Osteocyte (in vitro differentiated cells): ENCODE results near the gene MSLN. TPM values are rescaled to one million over a fixed set of nuclear protein-coding genes. Genes with fewer than 3 reads are reported as not detected.

Experiments
- DNase-seq: peaks from one replicate; pipeline ENCODE4 v3.0.0; 2021; ENCODE audit warnings: mixed read lengths; ENCODE audit not compliant: unreplicated experiment; ENCODE audit errors: extremely low spot score
- H3K27ac Mint-ChIP-seq: one replicate; pipeline ENCODE4 v1.8.0; 2021; ENCODE audit warnings: mild to moderate bottlenecking, mixed read lengths; ENCODE audit not compliant: unreplicated experiment
- H3K27me3 Mint-ChIP-seq: one replicate; pipeline ENCODE4 v1.8.0; 2021; ENCODE audit warnings: mixed read lengths; ENCODE audit not compliant: unreplicated experiment
- H3K36me3 Mint-ChIP-seq: one replicate; pipeline ENCODE4 v1.8.0; 2021; ENCODE audit warnings: mixed read lengths; ENCODE audit not compliant: unreplicated experiment
- H3K4me1 Mint-ChIP-seq: one replicate; pipeline ENCODE4 v1.8.0; 2021; ENCODE audit warnings: mixed read lengths; ENCODE audit not compliant: unreplicated experiment
- H3K4me3 Mint-ChIP-seq: one replicate; pipeline ENCODE4 v1.8.0; 2021; ENCODE audit warnings: mild to moderate bottlenecking, moderate library complexity, mixed read lengths; ENCODE audit not compliant: unreplicated experiment
- H3K9me3 Mint-ChIP-seq: one replicate; pipeline ENCODE4 v1.8.0; 2021; ENCODE audit warnings: mixed read lengths; ENCODE audit not compliant: unreplicated experiment
- total RNA-seq: library from RNA; stranded (reverse); gene quantifications from 2 replicates; pipeline ENCODE4 v1.2.1, GENCODE V29; 2021
- TF ChIP-seq, protein P1 (sequence below): fragments of 200-600 bp; sonication (generic); IDR thresholded peaks from 2 replicates; pipeline ENCODE4 v1.5.0; 2021; ENCODE audit warnings: antibody characterized with exemption, mild to moderate bottlenecking, moderate library complexity

The MSLN gene
- total RNA-seq, 1 donor from 2014 or later = 0.19 TPM

DNA sequence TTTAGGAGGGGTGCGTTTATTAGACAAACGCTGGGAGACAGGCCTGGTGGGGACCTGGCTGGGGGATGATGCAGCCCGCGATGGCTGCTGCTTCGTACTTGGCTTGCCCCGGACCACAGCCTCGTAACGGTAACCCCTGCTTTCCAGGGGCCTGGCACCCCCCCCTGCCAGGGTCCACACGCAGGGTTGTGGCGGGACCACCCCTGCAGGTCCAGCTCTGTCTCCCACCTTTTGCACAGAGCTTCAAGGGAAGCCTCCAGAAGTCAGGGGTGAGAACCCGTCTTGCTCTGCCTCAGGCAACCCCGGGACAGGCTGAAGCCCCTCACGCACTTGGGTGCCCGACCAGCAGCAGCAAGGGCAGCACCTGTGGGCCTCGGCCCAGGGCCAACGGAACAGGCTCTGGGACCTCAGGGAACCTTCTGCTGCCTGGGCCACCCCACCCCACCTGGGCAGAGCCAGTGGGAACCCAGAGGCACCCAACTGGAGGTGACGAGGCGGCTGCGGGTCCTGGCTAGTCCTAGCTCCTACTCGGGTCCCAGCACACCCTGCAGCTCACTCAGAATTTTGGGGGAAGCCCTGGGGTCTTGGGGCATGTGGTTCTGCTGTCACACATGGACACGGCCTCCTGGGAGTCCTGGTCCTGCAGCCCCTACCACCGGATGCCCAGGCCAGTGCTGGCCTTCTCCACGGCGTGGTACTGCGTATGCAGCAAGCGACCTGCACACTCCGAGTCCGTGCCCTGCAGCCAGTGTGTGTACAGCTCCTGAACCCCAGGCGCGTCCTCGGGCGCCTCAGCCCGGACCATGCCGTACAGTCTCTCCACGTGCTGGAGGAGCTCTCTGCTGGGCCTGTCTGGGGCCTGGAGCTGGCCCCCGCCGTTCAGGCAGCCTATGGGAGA lies 30.5 kb upstream of the MSLN start:
- no peaks in the 10 kb centered on the region for H3K27me3 Mint-ChIP-seq
- H3K9me3 Mint-ChIP-seq = no peaks in the 10 kb centered on the region
- H3K27ac Mint-ChIP-seq = no peak overlapping the region
- H3K4me1 Mint-ChIP-seq = no peaks in the 10 kb centered on the region
- TF ChIP-seq, protein P1, sequence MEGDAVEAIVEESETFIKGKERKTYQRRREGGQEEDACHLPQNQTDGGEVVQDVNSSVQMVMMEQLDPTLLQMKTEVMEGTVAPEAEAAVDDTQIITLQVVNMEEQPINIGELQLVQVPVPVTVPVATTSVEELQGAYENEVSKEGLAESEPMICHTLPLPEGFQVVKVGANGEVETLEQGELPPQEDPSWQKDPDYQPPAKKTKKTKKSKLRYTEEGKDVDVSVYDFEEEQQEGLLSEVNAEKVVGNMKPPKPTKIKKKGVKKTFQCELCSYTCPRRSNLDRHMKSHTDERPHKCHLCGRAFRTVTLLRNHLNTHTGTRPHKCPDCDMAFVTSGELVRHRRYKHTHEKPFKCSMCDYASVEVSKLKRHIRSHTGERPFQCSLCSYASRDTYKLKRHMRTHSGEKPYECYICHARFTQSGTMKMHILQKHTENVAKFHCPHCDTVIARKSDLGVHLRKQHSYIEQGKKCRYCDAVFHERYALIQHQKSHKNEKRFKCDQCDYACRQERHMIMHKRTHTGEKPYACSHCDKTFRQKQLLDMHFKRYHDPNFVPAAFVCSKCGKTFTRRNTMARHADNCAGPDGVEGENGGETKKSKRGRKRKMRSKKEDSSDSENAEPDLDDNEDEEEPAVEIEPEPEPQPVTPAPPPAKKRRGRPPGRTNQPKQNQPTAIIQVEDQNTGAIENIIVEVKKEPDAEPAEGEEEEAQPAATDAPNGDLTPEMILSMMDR = no peak
- no peak overlapping the region for H3K4me3 Mint-ChIP-seq
- H3K36me3 Mint-ChIP-seq = peaks cover 2% of the 10 kb centered on the region
- DNase-seq = peak; percentile 84

DNA sequence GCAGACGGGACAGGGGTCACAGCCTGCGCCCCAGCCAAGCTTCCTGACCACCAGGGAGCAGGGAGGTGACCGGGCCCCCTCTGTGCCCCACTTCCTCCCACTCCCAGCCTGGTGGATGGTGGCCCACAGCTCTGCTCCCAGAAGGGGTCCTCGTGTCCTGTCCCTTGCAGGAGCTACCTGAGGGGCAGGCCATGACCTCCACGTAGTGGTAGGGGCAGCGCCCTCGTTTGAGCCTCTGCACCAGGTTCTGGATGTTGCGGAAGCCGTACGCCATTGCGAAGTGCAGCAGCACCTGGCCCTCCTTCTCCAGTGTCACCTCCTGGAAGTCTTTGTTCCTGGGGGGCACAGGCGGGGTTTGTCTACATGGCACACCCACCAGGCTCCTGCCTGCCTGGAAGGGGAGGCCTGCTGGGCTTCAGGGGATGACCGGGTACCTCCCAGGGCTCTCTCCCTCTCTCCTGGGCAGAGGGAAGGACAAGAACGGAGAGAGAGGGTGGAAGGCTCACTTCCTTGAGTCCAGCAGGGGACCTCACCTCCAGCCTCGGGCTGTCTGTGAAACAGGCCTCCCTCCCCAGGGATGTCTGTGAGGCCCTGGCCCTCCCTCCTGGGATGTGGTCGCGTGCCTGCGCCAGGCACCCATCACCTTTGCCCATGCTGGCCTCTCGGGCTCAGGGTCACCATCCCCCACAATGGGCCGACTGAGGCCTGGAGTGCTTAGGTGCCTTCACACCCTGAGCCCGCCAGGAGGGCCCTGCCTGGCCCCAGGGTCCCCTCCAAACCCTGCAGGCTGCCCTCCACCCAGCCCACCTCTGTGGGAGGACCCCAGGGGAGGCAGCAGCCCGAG lies 29.6 kb upstream of the MSLN start:
- H3K27me3 Mint-ChIP-seq = no peaks in the 10 kb centered on the region
- peaks cover 7% of the 10 kb centered on the region for H3K36me3 Mint-ChIP-seq
- no peak overlapping the region for H3K4me3 Mint-ChIP-seq
- peak; percentile 80 for DNase-seq
- no peaks in the 10 kb centered on the region for H3K9me3 Mint-ChIP-seq
- no peak overlapping the region for H3K27ac Mint-ChIP-seq
- no peaks in the 10 kb centered on the region for H3K4me1 Mint-ChIP-seq
- TF ChIP-seq, protein P1 = no peak

DNA sequence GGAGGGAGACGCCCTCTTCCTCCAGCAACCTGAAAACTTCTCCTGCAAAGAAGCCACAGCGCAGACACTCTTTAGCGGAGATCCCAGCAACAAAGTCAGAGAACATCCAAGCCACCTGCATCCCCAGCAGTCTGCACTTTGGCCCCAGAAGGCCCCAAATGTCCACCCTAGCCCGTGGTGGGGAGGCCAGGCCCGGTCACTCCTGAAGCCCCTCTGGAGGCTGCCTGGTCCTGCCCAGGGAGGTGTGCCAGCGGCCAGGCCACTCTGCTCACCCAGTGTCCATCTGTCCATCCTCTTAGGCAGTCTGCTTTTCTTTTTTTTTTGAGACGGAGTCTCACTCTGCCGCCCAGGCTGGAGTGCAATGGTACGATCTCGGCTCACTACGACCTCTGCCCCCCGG lies 28.2 kb upstream of the MSLN start:
- Mint-ChIP-seq H3K4me3 (no peak overlapping the region), H3K4me1 (no peaks in the 10 kb centered on the region), H3K36me3 (peaks cover 7% of the 10 kb centered on the region), H3K27me3 (no peaks in the 10 kb centered on the region), H3K9me3 (no peaks in the 10 kb centered on the region), H3K27ac (no peak overlapping the region)
- TF ChIP-seq, protein P1 = no peak
- DNase-seq = no peak

DNA sequence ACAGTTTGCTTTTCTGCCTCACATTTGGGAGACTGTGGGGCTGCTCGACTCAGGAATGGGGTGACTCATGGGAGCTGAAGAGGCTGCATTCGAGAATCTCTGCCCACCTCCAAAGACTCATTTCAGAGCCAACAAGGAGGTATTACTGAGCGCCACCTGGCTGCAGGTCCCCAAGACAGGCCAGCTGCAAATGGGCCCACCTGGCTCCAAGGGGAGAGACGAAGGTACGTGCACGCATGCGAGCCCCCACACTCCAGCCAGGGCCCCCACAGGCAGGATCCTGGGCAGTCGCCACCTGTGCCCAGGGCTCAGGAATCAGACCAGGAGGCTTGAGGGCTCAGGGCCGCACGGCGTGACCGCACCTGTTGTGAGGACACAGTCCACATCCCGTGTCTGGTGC lies 27.6 kb upstream of the MSLN start:
- Mint-ChIP-seq H3K27me3 (no peaks in the 10 kb centered on the region), H3K9me3 (no peaks in the 10 kb centered on the region), H3K4me3 (no peak overlapping the region), H3K27ac (no peak overlapping the region), H3K36me3 (peaks cover 10% of the 10 kb centered on the region), H3K4me1 (no peaks in the 10 kb centered on the region)
- TF ChIP-seq, protein P1 = no peak
- no peak for DNase-seq
